GM18508 (cell line): ENCODE measurements around the gene APOC4.
"Not testable (repeated sequence)": the region's sequence is repeated elsewhere in the genome, so short reads cannot be mapped to it uniquely, and the experiment has no call there.

ENCODE experiments used
- ATAC-seq: cut with Tn5 transposase; IDR thresholded peaks from one replicate; pipeline ENCODE4 v1.9.1; 2021; ENCODE audit warnings: moderate number of reproducible peaks; ENCODE audit not compliant: insufficient read depth, unreplicated experiment

Gene APOC4

DNA sequence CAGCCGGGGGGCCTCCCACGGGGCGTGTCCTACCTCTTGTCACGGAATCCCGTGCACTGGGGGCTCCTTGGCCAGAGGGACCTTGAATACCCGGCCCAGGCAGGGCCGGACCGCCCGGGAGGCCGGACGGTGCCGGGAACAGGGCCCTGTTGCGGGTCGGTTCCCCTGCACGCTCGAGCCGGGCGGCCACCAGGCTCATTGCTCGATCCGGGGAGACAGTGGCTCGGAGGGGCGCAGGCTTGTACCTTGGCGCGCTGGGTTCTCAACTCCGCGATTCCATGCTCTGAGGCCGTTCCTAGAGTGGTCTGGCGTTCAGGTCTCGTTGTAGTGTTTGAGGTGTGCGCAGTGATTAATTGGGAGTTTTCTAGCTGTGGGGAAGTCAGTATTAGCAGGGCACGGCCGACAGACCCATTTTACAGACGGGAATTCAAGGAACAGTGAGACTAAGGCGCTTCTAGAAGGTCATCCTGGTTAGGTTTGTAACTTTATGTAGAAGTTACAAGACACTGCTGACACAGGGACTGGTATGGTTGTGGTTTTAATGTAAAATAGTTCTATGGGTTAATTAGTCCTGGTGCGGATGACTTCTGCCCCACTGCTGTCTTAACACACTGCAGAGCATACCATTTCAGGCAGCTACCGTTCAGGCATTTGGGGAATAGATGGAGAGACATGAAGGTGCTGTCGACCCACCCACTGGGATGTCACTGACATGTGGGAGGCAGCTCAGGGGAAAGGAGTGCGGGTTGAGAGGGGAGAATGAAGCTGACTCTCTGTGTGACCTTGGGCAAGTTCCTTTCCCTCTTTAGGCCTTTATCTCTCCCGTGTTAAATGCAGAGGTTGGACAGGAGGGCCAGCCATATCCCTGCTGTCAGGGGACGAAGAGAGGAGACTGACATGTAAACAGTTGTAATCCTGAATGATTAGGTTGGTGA is 13.7 kb downstream of the APOC4 start:
- no peak for ATAC-seq

DNA sequence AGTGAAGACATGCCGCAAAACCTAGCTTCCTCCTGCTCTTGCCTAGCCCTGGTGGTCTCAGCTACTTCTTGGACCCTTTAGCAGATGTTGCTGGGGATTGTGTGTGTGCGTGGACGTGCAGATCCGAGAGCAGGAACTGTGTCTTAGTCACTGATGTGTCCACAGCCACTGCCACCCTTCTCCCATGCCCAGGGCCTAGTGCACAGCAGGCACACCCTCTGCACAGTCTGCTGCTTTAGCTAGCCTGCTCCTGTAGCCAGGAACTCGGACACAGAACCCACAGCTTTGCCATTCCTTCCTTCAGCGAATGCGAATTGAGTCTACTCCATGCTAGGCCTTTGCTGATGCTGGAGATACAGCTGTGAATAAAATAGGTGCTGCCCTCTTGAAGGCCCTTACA is 15.5 kb downstream of the APOC4 start:
- no peak for ATAC-seq

- no peak for ATAC-seq
Observed at GRCh38 chr19:44958090-44958489, 16.1 kb downstream of the APOC4 start.

DNA sequence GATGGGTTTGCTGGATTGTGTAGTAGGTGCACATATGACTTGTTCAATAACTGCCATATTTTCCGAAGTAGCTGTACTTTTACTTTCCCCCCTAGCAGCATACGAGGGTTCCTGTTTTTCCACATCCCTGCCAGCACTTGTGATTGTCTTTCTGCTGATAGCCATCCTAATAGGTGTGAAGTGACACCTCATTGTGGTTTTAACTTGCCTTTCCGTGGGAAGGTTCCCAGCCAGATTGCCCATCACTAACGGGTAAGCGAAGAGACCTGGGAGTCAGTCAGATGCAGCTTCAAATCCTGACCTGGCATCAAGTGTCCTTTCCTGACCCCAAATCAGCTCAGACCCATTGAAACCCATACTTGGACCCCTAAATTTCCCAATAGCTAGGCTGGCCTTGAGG is 17.7 kb downstream of the APOC4 start:
- ATAC-seq: no peak

- no peak for ATAC-seq
Observed at GRCh38 chr19:44960906-44961728, 19.1 kb downstream of the APOC4 start.

- no peak for ATAC-seq
Observed at GRCh38 chr19:44961821-44962220, 19.8 kb downstream of the APOC4 start.

GRCh38 chr19:44968118-44968517 is 26.1 kb downstream of the APOC4 start:
- ATAC-seq: no peak

DNA sequence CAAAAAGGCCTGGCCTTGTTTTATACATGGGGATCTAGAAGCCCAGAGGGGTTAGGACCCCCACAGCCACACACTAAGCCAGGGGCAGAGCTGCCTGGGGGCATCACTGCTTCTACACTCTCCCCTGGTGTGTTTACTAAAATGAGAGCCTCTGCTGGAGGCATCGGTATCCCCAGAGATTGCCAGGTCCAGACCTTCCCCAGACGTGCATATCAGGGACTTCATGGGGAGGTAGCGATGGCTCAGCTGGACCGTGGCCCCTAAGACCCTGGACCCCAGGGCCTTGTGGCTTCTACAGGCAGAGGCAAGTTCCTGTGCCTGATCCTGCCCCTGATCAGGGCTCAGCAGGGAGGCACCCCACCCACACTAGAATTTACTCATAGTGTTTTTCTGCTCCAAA is 26.6 kb downstream of the APOC4 start:
- no peak for ATAC-seq

GRCh38 chr19:44969437-44969836 is 27.4 kb downstream of the APOC4 start:
- ATAC-seq: no peak

DNA sequence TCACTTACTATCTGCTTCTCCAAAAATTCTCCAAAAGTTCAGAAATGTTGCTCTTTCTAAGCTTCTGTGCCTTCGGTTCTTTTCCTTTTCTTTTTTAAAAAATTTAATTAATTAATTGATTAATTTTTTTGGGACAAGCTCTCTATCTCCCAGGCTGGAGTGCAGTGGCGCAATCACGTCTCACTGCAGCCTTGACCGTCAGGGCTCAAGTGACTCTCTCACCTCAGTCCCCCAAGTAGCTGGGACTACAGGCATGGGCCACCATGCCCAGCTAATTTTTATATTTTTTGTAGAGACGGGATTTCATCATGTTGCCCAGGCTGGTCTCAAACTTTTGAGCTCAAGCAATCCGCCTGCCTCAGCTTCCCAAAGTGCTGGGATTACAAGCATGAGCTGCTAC is 29.4 kb downstream of the APOC4 start:
- ATAC-seq: not testable (repeated sequence)

DNA sequence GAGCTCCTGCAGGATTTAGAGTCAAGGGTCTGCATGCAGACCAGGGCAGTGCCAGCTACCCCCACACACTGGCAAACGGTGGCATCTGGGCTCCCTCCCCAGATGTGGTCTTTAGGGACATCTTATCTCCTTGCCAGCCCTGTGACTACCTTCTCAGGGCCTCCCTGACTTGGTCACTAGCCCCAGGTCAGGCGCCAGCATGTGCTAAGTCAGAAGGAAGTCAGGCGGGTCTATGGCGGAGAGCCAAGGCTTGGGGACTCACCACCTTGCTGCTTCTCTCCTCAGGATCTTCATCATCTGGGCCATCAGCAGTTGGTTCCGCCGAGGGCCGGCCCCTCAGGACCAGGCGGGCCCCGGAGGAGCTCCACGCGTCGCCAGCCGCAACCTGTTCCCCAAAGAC is 30.8 kb downstream of the APOC4 start:
- no peak for ATAC-seq

GRCh38 chr19:44973982-44974735 is 32.1 kb downstream of the APOC4 start:
- no peak for ATAC-seq

- no peak for ATAC-seq
Observed at GRCh38 chr19:44974857-44975256, 32.8 kb downstream of the APOC4 start.

- no peak for ATAC-seq
Observed at GRCh38 chr19:44975444-44975843, 33.4 kb downstream of the APOC4 start.

GRCh38 chr19:44984005-44984404 is 42.0 kb downstream of the APOC4 start:
- ATAC-seq: no peak

DNA sequence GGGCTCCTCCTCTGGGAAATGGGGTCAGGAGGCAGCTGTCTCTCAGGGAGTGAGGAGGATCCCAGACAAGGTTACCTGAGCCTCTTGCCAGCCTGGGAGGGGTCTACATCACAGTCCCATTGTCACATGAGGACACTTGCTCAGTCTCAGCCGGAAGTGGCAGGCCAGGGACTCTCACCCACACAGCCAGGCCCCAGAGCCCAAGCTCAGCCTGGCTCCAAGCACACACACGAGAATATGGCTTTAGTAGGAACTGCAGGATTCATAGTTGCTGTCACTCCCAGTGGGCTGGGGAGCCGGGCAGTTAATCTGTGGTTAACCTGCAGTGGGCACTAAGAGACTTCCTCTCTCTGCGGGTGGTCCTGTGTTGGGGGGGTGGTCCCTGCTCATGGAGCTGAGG is 43.4 kb downstream of the APOC4 start:
- ATAC-seq: no peak

- ATAC-seq: no peak
Observed at GRCh38 chr19:44986389-44986788, 44.4 kb downstream of the APOC4 start.

- no peak for ATAC-seq
Observed at GRCh38 chr19:44987148-44987675, 45.2 kb downstream of the APOC4 start.

GRCh38 chr19:44988273-44988672 is 46.2 kb downstream of the APOC4 start:
- ATAC-seq: no peak

DNA sequence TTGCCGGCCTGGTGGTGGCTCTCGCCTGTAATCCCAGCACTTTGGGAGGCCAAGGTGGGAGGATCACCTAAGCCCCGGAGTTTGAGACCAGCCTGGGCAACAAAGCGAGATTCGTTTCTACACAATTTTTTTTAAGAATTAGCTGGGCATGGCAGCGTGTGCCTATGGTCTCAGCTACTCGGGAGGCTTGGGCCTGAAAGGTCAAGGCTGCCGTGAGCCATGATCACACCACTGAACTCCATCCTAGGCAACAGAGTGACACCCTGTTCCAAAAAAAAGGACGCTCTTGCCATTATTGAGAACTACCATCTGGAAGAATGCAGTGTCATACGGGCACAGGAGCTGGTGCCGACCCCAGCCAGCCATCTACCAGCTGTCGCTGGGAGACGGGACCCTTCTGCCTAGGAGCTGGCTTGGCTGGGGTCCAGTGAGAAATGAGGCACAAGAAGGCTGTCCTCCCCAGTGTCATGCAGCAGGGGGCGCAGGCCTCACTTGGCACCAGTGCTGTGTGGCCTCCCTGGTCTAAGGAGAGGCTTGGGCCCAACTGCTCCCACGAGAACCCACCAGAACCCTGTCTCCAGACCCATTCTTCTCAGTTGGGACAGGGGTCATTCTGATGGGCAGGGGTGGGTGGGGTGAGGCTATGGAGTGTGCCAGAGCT is 47.0 kb downstream of the APOC4 start:
- no peak for ATAC-seq
